Loucy (cell line): Measurements from ENCODE around the gene SZT2.

Experiments used
- H2AFZ ChIP-seq: fragments of 200-600 bp; sonication (generic); 2 replicates; pipeline ENCODE4 v1.6.0; 2016; ENCODE audit warnings: antibody characterized with exemption, mild to moderate bottlenecking, low read length, moderate library complexity
- H3F3A ChIP-seq: fragments of 200-600 bp; 2 replicates; pipeline ENCODE4 v1.6.0; 2016; ENCODE audit warnings: antibody characterized with exemption, low read depth, mild to moderate bottlenecking
- H3K27me3 ChIP-seq: fragments of 200-600 bp; sonication (generic); 2 replicates; pipeline ENCODE4 v1.6.1; 2014; ENCODE audit warnings: low read length, mild to moderate bottlenecking; ENCODE audit not compliant: insufficient read depth, poor library complexity, severe bottlenecking
- H3K36me3 ChIP-seq: fragments of 200-600 bp; sonication (generic); 2 replicates; pipeline ENCODE4 v1.6.1; 2016; ENCODE audit warnings: low read length; ENCODE audit not compliant: insufficient read depth
- H3K4me1 ChIP-seq: fragments of 200-600 bp; sonication (generic); 2 replicates; pipeline ENCODE4 v1.5.1; 2014; ENCODE audit warnings: low read length, mild to moderate bottlenecking; ENCODE audit not compliant: insufficient read depth, poor library complexity, severe bottlenecking
- H3K4me2 ChIP-seq: fragments of 200-600 bp; sonication (generic); 2 replicates; pipeline ENCODE4 v1.6.0; 2014; ENCODE audit warnings: antibody characterized with exemption, low read length, low read depth, mild to moderate bottlenecking; ENCODE audit not compliant: poor library complexity, severe bottlenecking
- H3K4me3 ChIP-seq: fragments of 200-600 bp; sonication (generic); 2 replicates; pipeline ENCODE4 v1.5.1; 2014; ENCODE audit warnings: low read length, mild to moderate bottlenecking, mixed read lengths; ENCODE audit not compliant: poor library complexity, severe bottlenecking
- H3K79me2 ChIP-seq: fragments of 200-600 bp; sonication (generic); 2 replicates; pipeline ENCODE4 v1.6.1; 2014; ENCODE audit warnings: low read length; ENCODE audit not compliant: insufficient read depth
- H3K9ac ChIP-seq: fragments of 200-600 bp; sonication (generic); 2 replicates; pipeline ENCODE4 v1.6.0; 2014; ENCODE audit warnings: mild to moderate bottlenecking, low read depth, low read length, moderate library complexity; ENCODE audit not compliant: poor library complexity, severe bottlenecking
- H3K9me2 ChIP-seq: fragments of 200-600 bp; sonication (generic); replicated peaks from 2 replicates; pipeline ENCODE4 v1.6.1; 2016; ENCODE audit warnings: low read depth, low read length, mixed read lengths
- H3K9me3 ChIP-seq: fragments of 200-600 bp; sonication (generic); 2 replicates; pipeline ENCODE4 v1.6.1; 2014; ENCODE audit warnings: mild to moderate bottlenecking, antibody characterized with exemption, low read length, low read depth; ENCODE audit not compliant: insufficient read depth
- H4K20me1 ChIP-seq: fragments of 200-600 bp; sonication (generic); 2 replicates; pipeline ENCODE4 v1.6.0; 2014; ENCODE audit warnings: antibody characterized with exemption, low read length, mild to moderate bottlenecking; ENCODE audit not compliant: insufficient read depth, poor library complexity, severe bottlenecking
- CTCF ChIP-seq: fragments of 200-600 bp; sonication (generic); conservative IDR thresholded peaks from 2 replicates; pipeline ENCODE4 v1.5.1; 2014; ENCODE audit warnings: mild to moderate bottlenecking, antibody characterized with exemption, low read length
- EZH2phosphoT487 ChIP-seq: fragments of 200-600 bp; IDR thresholded peaks from 2 replicates; pipeline ENCODE4 v1.6.1; 2018; ENCODE audit warnings: antibody characterized with exemption, mild to moderate bottlenecking, moderate library complexity, borderline replicate concordance

The SZT2 gene

DNA sequence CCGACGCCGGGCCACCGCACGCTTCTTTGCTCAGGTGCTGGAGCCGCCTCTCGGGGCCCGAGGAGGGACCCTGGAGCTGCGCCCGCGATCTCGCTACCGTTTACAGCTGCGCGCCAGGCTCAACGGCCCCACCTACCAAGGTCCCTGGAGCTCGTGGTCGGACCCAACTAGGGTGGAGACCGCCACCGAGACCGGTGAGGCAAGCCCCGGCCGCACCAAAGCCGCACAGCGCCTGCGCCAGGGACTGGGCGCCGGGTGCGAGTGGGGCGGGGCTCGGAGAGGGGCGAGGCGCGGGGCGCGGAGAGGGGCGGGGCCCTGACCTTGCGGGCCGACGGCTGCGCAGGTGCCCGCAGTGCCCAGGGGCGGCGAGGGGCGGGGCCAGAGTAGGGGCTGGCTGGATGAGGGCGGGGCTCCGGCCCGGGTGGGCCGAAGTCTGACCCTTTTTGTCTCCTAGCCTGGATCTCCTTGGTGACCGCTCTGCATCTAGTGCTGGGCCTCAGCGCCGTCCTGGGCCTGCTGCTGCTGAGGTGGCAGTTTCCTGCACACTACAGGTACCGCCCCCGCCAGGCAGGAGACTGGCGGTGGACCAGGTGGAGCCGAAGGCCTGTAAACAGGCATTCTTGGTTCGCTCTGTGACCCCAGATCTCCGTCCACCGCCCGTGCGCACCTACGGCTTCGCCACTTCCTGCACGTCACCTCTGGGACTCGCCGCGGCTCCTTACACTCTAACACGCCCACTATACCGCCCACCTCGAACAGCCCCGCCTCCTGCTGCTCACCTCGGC lies 40.7 kb upstream of the SZT2 start:
- no peak for TF ChIP-seq EZH2phosphoT487
- no peak for TF ChIP-seq CTCF
- no peak overlapping the region for H3K4me2 ChIP-seq
- H2AFZ ChIP-seq = no peak overlapping the region
- H3K79me2 ChIP-seq = no peaks in the 10 kb centered on the region
- H3K36me3 ChIP-seq = no peaks in the 10 kb centered on the region
- no peak overlapping the region for H3K4me3 ChIP-seq
- H3K9ac ChIP-seq = no peak overlapping the region
- no peaks in the 10 kb centered on the region for H3K9me3 ChIP-seq
- H3K9me2 ChIP-seq = no peaks in the 10 kb centered on the region
- H3K4me1 ChIP-seq = no peaks in the 10 kb centered on the region
- H3F3A ChIP-seq = no peaks in the 10 kb centered on the region
- H4K20me1 ChIP-seq = no peaks in the 10 kb centered on the region
- H3K27me3 ChIP-seq = no peaks in the 10 kb centered on the region

- TF ChIP-seq CTCF (no peak), EZH2phosphoT487 (no peak)
- Histone ChIP-seq H3K9ac (no peak overlapping the region), H2AFZ (no peak overlapping the region)
Observed at GRCh38 chr1:43349594-43350306, 39.9 kb upstream of the SZT2 start.

DNA sequence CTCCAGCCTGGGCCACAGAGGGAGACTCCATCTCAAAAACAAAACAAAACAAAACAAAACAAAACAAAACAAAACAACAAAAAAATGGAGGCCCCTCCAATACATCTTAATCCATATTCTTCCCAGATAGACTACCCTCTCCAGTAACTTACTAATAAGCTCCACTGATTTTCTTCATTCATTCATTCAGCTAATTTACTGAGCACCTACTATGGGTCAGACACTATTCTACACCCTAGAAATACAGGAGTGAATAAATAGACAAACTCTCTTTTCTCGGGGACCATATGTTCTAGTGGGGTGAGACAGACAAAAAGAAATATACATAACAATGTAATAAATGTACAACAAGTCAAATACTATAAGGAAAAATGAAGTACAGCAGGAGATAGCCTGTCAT lies 38.7 kb upstream of the SZT2 start:
- Histone ChIP-seq H3K79me2 (no peaks in the 10 kb centered on the region), H3K36me3 (no peaks in the 10 kb centered on the region), H3K4me2 (no peak overlapping the region), H3K9me3 (no peaks in the 10 kb centered on the region), H4K20me1 (no peaks in the 10 kb centered on the region), H2AFZ (no peak overlapping the region), H3K4me1 (no peaks in the 10 kb centered on the region), H3F3A (no peaks in the 10 kb centered on the region), H3K27me3 (no peaks in the 10 kb centered on the region), H3K4me3 (no peak overlapping the region), H3K9ac (no peak overlapping the region), H3K9me2 (no peaks in the 10 kb centered on the region)
- TF ChIP-seq CTCF (no peak), EZH2phosphoT487 (no peak)

More at GRCh38 chr1:43349594-43350306, 39.9 kb upstream of the SZT2 start:
- Histone ChIP-seq H4K20me1 (no peaks in the 10 kb centered on the region), H3F3A (no peaks in the 10 kb centered on the region), H3K79me2 (no peaks in the 10 kb centered on the region), H3K4me3 (no peak overlapping the region), H3K9me3 (no peaks in the 10 kb centered on the region), H3K9me2 (no peaks in the 10 kb centered on the region), H3K4me1 (no peaks in the 10 kb centered on the region), H3K27me3 (no peaks in the 10 kb centered on the region), H3K36me3 (no peaks in the 10 kb centered on the region), H3K4me2 (no peak overlapping the region)
